ENCODE data around the gene KIF12. TPM values are rescaled to one million over a fixed set of nuclear protein-coding genes. Genes with fewer than 3 reads are reported as not detected.

Gene KIF12
- total and polyA plus RNA-seq, 2 of the 13 experiments (the other 11 are each of a cell fraction or from before 2014, with no cell fraction given): 1.8 to 12.5 TPM

DNA sequence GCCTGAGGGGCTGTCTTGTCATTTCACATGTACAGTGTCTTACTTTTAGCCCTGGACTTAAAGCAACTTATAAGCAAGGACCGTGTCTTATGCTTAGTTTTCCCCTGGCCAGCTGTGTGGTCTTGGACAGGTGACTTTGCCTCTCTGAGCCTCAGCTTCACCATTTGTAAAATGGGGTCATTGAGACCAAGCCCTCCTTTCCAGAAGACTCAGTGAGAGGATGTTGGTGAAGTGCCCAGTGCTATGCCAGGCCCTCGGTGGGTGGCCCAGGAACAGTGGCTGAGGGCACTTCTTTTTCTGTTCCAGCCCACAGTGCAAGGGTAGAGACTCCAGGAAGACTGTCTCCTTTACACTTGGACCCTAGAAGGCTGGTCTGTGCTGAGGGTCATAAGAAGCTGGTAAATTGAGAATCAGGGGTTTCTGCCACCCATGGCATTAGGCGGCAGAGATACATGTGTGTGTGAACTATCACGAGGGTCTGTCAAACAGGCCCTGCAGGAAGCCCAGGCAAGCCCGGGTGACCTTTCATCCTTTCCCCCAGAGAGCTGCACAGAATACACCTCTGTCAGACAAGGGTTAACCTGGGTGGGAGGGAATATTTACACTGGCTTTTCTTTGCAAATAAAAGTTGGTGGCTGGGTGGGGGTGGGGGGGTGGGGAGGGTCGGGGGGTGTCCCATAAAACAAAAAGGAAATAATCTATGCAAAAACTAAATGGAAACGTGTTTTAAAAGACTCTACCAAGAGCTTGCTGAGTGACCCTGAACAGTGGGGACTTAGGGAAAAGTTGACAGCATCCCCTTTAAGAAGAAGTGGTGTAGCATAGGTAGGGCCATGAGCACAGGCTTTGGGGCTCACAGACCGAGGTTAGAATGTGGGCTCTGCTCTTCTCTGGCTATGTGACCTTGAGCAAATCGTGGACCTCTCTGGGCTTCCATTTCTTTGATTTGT lies 20.4 kb upstream of the KIF12 start (continued):
- TF ChIP-seq, protein P1, sequence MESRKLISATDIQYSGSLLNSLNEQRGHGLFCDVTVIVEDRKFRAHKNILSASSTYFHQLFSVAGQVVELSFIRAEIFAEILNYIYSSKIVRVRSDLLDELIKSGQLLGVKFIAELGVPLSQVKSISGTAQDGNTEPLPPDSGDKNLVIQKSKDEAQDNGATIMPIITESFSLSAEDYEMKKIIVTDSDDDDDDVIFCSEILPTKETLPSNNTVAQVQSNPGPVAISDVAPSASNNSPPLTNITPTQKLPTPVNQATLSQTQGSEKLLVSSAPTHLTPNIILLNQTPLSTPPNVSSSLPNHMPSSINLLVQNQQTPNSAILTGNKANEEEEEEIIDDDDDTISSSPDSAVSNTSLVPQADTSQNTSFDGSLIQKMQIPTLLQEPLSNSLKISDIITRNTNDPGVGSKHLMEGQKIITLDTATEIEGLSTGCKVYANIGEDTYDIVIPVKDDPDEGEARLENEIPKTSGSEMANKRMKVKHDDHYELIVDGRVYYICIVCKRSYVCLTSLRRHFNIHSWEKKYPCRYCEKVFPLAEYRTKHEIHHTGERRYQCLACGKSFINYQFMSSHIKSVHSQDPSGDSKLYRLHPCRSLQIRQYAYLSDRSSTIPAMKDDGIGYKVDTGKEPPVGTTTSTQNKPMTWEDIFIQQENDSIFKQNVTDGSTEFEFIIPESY (CRISPR knock-in tag; IDR thresholded peaks at IDR 0.05): no peak
- TF ChIP-seq GABPB1 (CRISPR knock-in tag; IDR thresholded peaks at IDR 0.05) (peak; percentile 27; the same call in 1 of the 2 replicates), ZNF556 (CRISPR knock-in tag; IDR thresholded peaks at IDR 0.05; ENCODE audit: borderline replicate concordance) (no peak), ZNF432 (CRISPR knock-in tag; IDR thresholded peaks at IDR 0.05; ENCODE audit: borderline replicate concordance) (no peak), KLF6 (CRISPR knock-in tag; IDR thresholded peaks at IDR 0.05) (no peak), ZNF552 (CRISPR knock-in tag; IDR thresholded peaks at IDR 0.05; ENCODE audit: borderline replicate concordance) (no peak), EP300 (IDR thresholded peaks at IDR 0.05; ENCODE audit: low read depth in 2 of 2, low read length in 2 of 2) (peak in 1 of 2 experiments; percentile 81; a peak in 2 of 4 replicates), EP300 (CRISPR knock-in tag; IDR thresholded peaks at IDR 0.05; ENCODE audit: borderline replicate concordance) (0 out of 2 replicates have a peak, but pooled peaks have one; percentile 11), POLR2A (IDR thresholded peaks at IDR 0.05; ENCODE audit: insufficient read depth in 1 of 2, low read depth in 2 of 2, low read length in 2 of 2) (peak; percentile 26 to 43; a peak in 1 of 4 replicates), BCL6 (CRISPR knock-in tag; IDR thresholded peaks at IDR 0.05) (peak; percentile 71), ZBTB21 (CRISPR knock-in tag; IDR thresholded peaks at IDR 0.05) (no peak), NFKBIZ (CRISPR knock-in tag; IDR thresholded peaks at IDR 0.05) (0 out of 2 replicates have a peak, but pooled peaks have one; percentile 18), ZNF777 (CRISPR knock-in tag; IDR thresholded peaks at IDR 0.05) (0 out of 2 replicates have a peak, but pooled peaks have one; percentile 37), MAZ (IDR thresholded peaks at IDR 0.05; ENCODE audit: borderline replicate concordance, low read depth, low read length) (no peak), MAZ (CRISPR knock-in tag; IDR thresholded peaks at IDR 0.05; ENCODE audit: low read depth) (no peak), IRF2 (CRISPR knock-in tag; IDR thresholded peaks at IDR 0.05) (0 out of 2 replicates have a peak, but pooled peaks have one; percentile 11), ZFY (CRISPR knock-in tag; IDR thresholded peaks at IDR 0.05) (peak; percentile 60), HDAC2 (CRISPR knock-in tag; IDR thresholded peaks at IDR 0.05) (peak; percentile 28; the same call in 1 of the 2 replicates), FOXA1 (IDR thresholded peaks at IDR 0.05) (no peak), FOXA1 (CRISPR knock-in tag; IDR thresholded peaks at IDR 0.05) (peak; percentile 56; the same call in 1 of the 2 replicates), SALL1 (CRISPR knock-in tag; IDR thresholded peaks at IDR 0.05) (peak; percentile 64), FOXA3 (CRISPR knock-in tag; IDR thresholded peaks at IDR 0.05) (peak; percentile 62), MEF2D (CRISPR knock-in tag; IDR thresholded peaks at IDR 0.05) (no peak)
- TF ChIP-seq, protein P2, sequence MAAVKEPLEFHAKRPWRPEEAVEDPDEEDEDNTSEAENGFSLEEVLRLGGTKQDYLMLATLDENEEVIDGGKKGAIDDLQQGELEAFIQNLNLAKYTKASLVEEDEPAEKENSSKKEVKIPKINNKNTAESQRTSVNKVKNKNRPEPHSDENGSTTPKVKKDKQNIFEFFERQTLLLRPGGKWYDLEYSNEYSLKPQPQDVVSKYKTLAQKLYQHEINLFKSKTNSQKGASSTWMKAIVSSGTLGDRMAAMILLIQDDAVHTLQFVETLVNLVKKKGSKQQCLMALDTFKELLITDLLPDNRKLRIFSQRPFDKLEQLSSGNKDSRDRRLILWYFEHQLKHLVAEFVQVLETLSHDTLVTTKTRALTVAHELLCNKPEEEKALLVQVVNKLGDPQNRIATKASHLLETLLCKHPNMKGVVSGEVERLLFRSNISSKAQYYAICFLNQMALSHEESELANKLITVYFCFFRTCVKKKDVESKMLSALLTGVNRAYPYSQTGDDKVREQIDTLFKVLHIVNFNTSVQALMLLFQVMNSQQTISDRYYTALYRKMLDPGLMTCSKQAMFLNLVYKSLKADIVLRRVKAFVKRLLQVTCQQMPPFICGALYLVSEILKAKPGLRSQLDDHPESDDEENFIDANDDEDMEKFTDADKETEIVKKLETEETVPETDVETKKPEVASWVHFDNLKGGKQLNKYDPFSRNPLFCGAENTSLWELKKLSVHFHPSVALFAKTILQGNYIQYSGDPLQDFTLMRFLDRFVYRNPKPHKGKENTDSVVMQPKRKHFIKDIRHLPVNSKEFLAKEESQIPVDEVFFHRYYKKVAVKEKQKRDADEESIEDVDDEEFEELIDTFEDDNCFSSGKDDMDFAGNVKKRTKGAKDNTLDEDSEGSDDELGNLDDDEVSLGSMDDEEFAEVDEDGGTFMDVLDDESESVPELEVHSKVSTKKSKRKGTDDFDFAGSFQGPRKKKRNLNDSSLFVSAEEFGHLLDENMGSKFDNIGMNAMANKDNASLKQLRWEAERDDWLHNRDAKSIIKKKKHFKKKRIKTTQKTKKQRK (IDR thresholded peaks at IDR 0.05; ENCODE audit: low read length): no peak
